B cell (primary cell): ENCODE measurements around the gene KCNK17.

Experiments used
- EZH2 ChIP-seq: IDR thresholded peaks from 2 replicates; pipeline ENCODE4 v1.6.1; 2012; ENCODE audit warnings: borderline replicate concordance, low read depth, mild to moderate bottlenecking, moderate library complexity, low read length; ENCODE audit not compliant: insufficient read depth, poor library complexity, severe bottlenecking
- TF ChIP-seq, protein P1 (sequence below): fragments of 200-600 bp; IDR thresholded peaks from one replicate; pipeline ENCODE4 v1.8.0; 2022; ENCODE audit warnings: antibody characterized with exemption, mild to moderate bottlenecking

DNA sequence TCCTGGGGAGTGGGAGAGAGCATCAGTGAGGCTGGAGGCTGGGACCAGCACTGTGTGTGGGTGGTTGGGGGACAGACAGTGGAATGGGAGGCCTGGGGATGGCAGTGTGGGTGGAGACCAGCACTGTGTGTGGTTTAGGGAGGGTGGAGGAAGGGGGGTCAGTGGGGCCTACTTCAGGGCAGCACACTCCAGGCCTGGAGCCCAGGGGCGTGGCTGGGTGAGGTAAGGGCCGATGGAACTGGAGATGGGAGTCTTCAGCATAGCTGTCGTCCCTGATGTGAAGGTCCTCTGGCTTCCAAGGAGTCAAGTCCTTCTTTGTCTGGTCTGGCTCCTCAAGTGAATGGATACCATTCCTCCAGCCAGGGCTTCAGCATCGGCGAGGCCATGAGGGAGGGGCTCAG lies 18.6 kb downstream of the KCNK17 start:
- TF ChIP-seq, protein P1, sequence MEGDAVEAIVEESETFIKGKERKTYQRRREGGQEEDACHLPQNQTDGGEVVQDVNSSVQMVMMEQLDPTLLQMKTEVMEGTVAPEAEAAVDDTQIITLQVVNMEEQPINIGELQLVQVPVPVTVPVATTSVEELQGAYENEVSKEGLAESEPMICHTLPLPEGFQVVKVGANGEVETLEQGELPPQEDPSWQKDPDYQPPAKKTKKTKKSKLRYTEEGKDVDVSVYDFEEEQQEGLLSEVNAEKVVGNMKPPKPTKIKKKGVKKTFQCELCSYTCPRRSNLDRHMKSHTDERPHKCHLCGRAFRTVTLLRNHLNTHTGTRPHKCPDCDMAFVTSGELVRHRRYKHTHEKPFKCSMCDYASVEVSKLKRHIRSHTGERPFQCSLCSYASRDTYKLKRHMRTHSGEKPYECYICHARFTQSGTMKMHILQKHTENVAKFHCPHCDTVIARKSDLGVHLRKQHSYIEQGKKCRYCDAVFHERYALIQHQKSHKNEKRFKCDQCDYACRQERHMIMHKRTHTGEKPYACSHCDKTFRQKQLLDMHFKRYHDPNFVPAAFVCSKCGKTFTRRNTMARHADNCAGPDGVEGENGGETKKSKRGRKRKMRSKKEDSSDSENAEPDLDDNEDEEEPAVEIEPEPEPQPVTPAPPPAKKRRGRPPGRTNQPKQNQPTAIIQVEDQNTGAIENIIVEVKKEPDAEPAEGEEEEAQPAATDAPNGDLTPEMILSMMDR, result no peak
- TF ChIP-seq EZH2, result no peak
